Measurements from ENCODE around the gene TIMP2. TPM values are rescaled to one million over a fixed set of nuclear protein-coding genes. Genes with fewer than 3 reads are reported as not detected.
"Not testable (repeated sequence)": the region's sequence is repeated elsewhere in the genome, so short reads cannot be mapped to it uniquely, and the experiment has no call there.

TIMP2 gene
- total RNA-seq, 2 experiments from 2014 or later, result 1.7 to 2.9 TPM

- CTCF ChIA-PET, result no interaction called here
- no peaks in the 10 kb centered on the region for H3K4me1 Mint-ChIP-seq
- ATAC-seq (no peak), DNase-seq (no peak)
- H3K27ac Mint-ChIP-seq, result no peak overlapping the region
- no peak overlapping the region for H3K4me3 Mint-ChIP-seq
- H3K36me3 Mint-ChIP-seq, result no peaks in the 10 kb centered on the region
- H3K27me3 Mint-ChIP-seq, result no peaks in the 10 kb centered on the region
- H3K9me3 Mint-ChIP-seq (ENCODE audit: low read depth), result no peaks in the 10 kb centered on the region
Measured at GRCh38 chr17:78963378-78963777, 38.2 kb upstream of the TIMP2 start.

- CTCF ChIA-PET, result interaction anchor here (0.9 to 2.3 kb wide), 2 partner anchors 9 to 97 kb away, joined by 3 to 7 read pairs; no protein-coding TSS in a partner anchor
- not testable (repeated sequence) for H3K36me3 Mint-ChIP-seq; ATAC-seq; H3K4me3 Mint-ChIP-seq; H3K27ac Mint-ChIP-seq; H3K4me1 Mint-ChIP-seq; H3K27me3 Mint-ChIP-seq; H3K9me3 Mint-ChIP-seq (ENCODE audit: low read depth); DNase-seq
Measured at GRCh38 chr17:78962984-78963348, 37.8 kb upstream of the TIMP2 start.

- DNase-seq (no peak), ATAC-seq (no peak)
- Mint-ChIP-seq H3K27me3 (no peaks in the 10 kb centered on the region), H3K4me1 (no peaks in the 10 kb centered on the region), H3K27ac (no peak overlapping the region), H3K4me3 (no peak overlapping the region), H3K9me3 (ENCODE audit: low read depth) (no peaks in the 10 kb centered on the region), H3K36me3 (no peaks in the 10 kb centered on the region)
- CTCF ChIA-PET, result interaction anchor here (0.9 to 2.3 kb wide), 2 partner anchors 9 to 97 kb away, joined by 3 to 7 read pairs; no protein-coding TSS in a partner anchor
Measured at GRCh38 chr17:78962345-78962983, 37.3 kb upstream of the TIMP2 start.

- CTCF ChIA-PET, result interaction anchor here (0.8 to 2.3 kb wide), 2 partner anchors 10 to 96 kb away, joined by 3 to 7 read pairs; no protein-coding TSS in a partner anchor
Measured at GRCh38 chr17:78961571-78961970, 36.4 kb upstream of the TIMP2 start.

GRCh38 chr17:78960928-78961327 is 35.7 kb upstream of the TIMP2 start:
- Mint-ChIP-seq H3K27ac (no peak overlapping the region), H3K4me3 (no peak overlapping the region), H3K9me3 (ENCODE audit: low read depth) (no peaks in the 10 kb centered on the region), H3K4me1 (no peaks in the 10 kb centered on the region), H3K36me3 (no peaks in the 10 kb centered on the region), H3K27me3 (no peaks in the 10 kb centered on the region)
- ATAC-seq (no peak), DNase-seq (no peak)
- CTCF ChIA-PET, result interaction anchor here (0.8 to 2.3 kb wide), 2 partner anchors 11 to 95 kb away, joined by 3 to 7 read pairs; no protein-coding TSS in a partner anchor

More at GRCh38 chr17:78961571-78961970, 36.4 kb upstream of the TIMP2 start:
- H3K27me3 Mint-ChIP-seq, result no peaks in the 10 kb centered on the region
- no peak overlapping the region for H3K4me3 Mint-ChIP-seq
- DNase-seq, result no peak
- no peak for ATAC-seq
- no peak overlapping the region for H3K27ac Mint-ChIP-seq
- no peaks in the 10 kb centered on the region for H3K36me3 Mint-ChIP-seq
- H3K4me1 Mint-ChIP-seq, result no peaks in the 10 kb centered on the region
- no peaks in the 10 kb centered on the region for H3K9me3 Mint-ChIP-seq (ENCODE audit: low read depth)

- ATAC-seq (no peak), DNase-seq (no peak)
- peaks cover 1% of the 10 kb centered on the region for H3K4me1 Mint-ChIP-seq
- no peaks in the 10 kb centered on the region for H3K9me3 Mint-ChIP-seq (ENCODE audit: low read depth)
- CTCF ChIA-PET, result interaction anchor here (1.4 kb wide), 1 partner anchor 11 kb away, joined by 4 read pairs; no protein-coding TSS in a partner anchor
- H3K27ac Mint-ChIP-seq, result no peak overlapping the region
- no peaks in the 10 kb centered on the region for H3K27me3 Mint-ChIP-seq
- no peak overlapping the region for H3K4me3 Mint-ChIP-seq
- no peaks in the 10 kb centered on the region for H3K36me3 Mint-ChIP-seq
Measured at GRCh38 chr17:78959803-78960202, 34.6 kb upstream of the TIMP2 start.

GRCh38 chr17:78958641-78959127 is 33.5 kb upstream of the TIMP2 start:
- no peaks in the 10 kb centered on the region for H3K9me3 Mint-ChIP-seq (ENCODE audit: low read depth)
- CTCF ChIA-PET, result no interaction called here
- no peak overlapping the region for H3K4me3 Mint-ChIP-seq
- ATAC-seq, result no peak
- DNase-seq, result no peak
- no peak overlapping the region for H3K27ac Mint-ChIP-seq
- H3K36me3 Mint-ChIP-seq, result no peaks in the 10 kb centered on the region
- peaks cover 5% of the 10 kb centered on the region for H3K4me1 Mint-ChIP-seq
- no peaks in the 10 kb centered on the region for H3K27me3 Mint-ChIP-seq

GRCh38 chr17:78957128-78957527 is 31.9 kb upstream of the TIMP2 start:
- DNase-seq (no peak), ATAC-seq (no peak)
- no peak overlapping the region for H3K27ac Mint-ChIP-seq
- CTCF ChIA-PET, result no interaction called here
- H3K4me3 Mint-ChIP-seq, result no peak overlapping the region
- H3K36me3 Mint-ChIP-seq, result no peaks in the 10 kb centered on the region
- peaks cover 5% of the 10 kb centered on the region for H3K4me1 Mint-ChIP-seq
- H3K27me3 Mint-ChIP-seq, result no peaks in the 10 kb centered on the region
- no peaks in the 10 kb centered on the region for H3K9me3 Mint-ChIP-seq (ENCODE audit: low read depth)

- CTCF ChIA-PET, result no interaction called here
- H3K9me3 Mint-ChIP-seq (ENCODE audit: low read depth), result no peaks in the 10 kb centered on the region
- H3K36me3 Mint-ChIP-seq, result no peaks in the 10 kb centered on the region
- ATAC-seq, result no peak
- no peak for DNase-seq
- no peak overlapping the region for H3K27ac Mint-ChIP-seq
- H3K4me3 Mint-ChIP-seq, result no peak overlapping the region
- peaks cover 5% of the 10 kb centered on the region for H3K4me1 Mint-ChIP-seq
- H3K27me3 Mint-ChIP-seq, result no peaks in the 10 kb centered on the region
Measured at GRCh38 chr17:78956254-78956653, 31.1 kb upstream of the TIMP2 start.

- no peak overlapping the region for H3K4me3 Mint-ChIP-seq
- no peaks in the 10 kb centered on the region for H3K36me3 Mint-ChIP-seq
- DNase-seq (no peak), ATAC-seq (no peak)
- no peaks in the 10 kb centered on the region for H3K27me3 Mint-ChIP-seq
- H3K4me1 Mint-ChIP-seq, result peaks cover 5% of the 10 kb centered on the region
- H3K27ac Mint-ChIP-seq, result no peak overlapping the region
- CTCF ChIA-PET, result interaction anchor here (1.0 kb wide), 1 partner anchor 89 kb away, joined by 3 read pairs; no protein-coding TSS in a partner anchor
- H3K9me3 Mint-ChIP-seq (ENCODE audit: low read depth), result peaks cover 4% of the 10 kb centered on the region
Measured at GRCh38 chr17:78954684-78955083, 29.5 kb upstream of the TIMP2 start.

GRCh38 chr17:78953356-78954350 is 28.5 kb upstream of the TIMP2 start:
- Mint-ChIP-seq H3K4me3 (no peak overlapping the region), H3K27ac (no peak overlapping the region), H3K4me1 (peaks cover 5% of the 10 kb centered on the region), H3K9me3 (ENCODE audit: low read depth) (peaks cover 4% of the 10 kb centered on the region), H3K27me3 (no peaks in the 10 kb centered on the region), H3K36me3 (no peaks in the 10 kb centered on the region)
- ATAC-seq, result no peak
- CTCF ChIA-PET, result interaction anchor here (2.2 kb wide), 1 partner anchor 18 kb away, joined by 7 read pairs; no protein-coding TSS in a partner anchor
- no peak for DNase-seq

GRCh38 chr17:78952706-78953105 is 27.5 kb upstream of the TIMP2 start:
- CTCF ChIA-PET, result interaction anchor here (1.4 to 2.2 kb wide), 2 partner anchors 19 kb away, joined by 3 to 7 read pairs; no protein-coding TSS in a partner anchor
- Mint-ChIP-seq H3K4me3 (no peak overlapping the region), H3K27me3 (no peaks in the 10 kb centered on the region), H3K4me1 (peaks cover 5% of the 10 kb centered on the region), H3K27ac (no peak overlapping the region), H3K36me3 (no peaks in the 10 kb centered on the region), H3K9me3 (ENCODE audit: low read depth) (peaks cover 4% of the 10 kb centered on the region)
- DNase-seq (no peak), ATAC-seq (no peak)

GRCh38 chr17:78951967-78952551 is 26.9 kb upstream of the TIMP2 start:
- DNase-seq (no peak), ATAC-seq (no peak)
- H3K4me1 Mint-ChIP-seq, result peaks cover 5% of the 10 kb centered on the region
- H3K27me3 Mint-ChIP-seq, result no peaks in the 10 kb centered on the region
- H3K4me3 Mint-ChIP-seq, result no peak overlapping the region
- H3K27ac Mint-ChIP-seq, result no peak overlapping the region
- CTCF ChIA-PET, result interaction anchor here (1.4 to 2.2 kb wide), 2 partner anchors 18 to 19 kb away, joined by 3 to 7 read pairs; no protein-coding TSS in a partner anchor
- peaks cover 4% of the 10 kb centered on the region for H3K9me3 Mint-ChIP-seq (ENCODE audit: low read depth)
- no peaks in the 10 kb centered on the region for H3K36me3 Mint-ChIP-seq

Measured in activated CD8-positive, alpha-beta memory T cell treated with anti-CD3 and anti-CD28 coated beads, Interleukin-2, amount 10 ng/mL, durations not matched to agents 7 days and 5 days (primary cell).